ENCODE results near the gene CASP2.

CASP2 gene

GRCh38 chr7:143244321-143244720, 43.8 kb upstream of the CASP2 start:
- no peaks in the 10 kb centered on the region for H3K27me3 ChIP-seq (ENCODE audit: insufficient read depth, low read length)
- H3K79me2 ChIP-seq (ENCODE audit: insufficient read depth, low read length) = no peaks in the 10 kb centered on the region
- H3K9me2 ChIP-seq (ENCODE audit: low read depth, low read length) = no peaks in the 10 kb centered on the region
- H3K4me3 ChIP-seq (ENCODE audit: low read depth, low read length, poor library complexity, severe bottlenecking) = no peak overlapping the region
- H3K4me2 ChIP-seq (ENCODE audit: low read length) = no peak overlapping the region
- H3F3A ChIP-seq (ENCODE audit: insufficient read depth, low read length) = no peaks in the 10 kb centered on the region
- H3K36me3 ChIP-seq (ENCODE audit: insufficient read depth, low read length) = no peaks in the 10 kb centered on the region
- TF ChIP-seq EZH2 (IDR thresholded peaks at IDR 0.05; ENCODE audit: borderline replicate concordance, low read length) = no peak
- TF ChIP-seq CTCF (IDR thresholded peaks at IDR 0.05; ENCODE audit: low read length) = no peak
- no peak overlapping the region for H3K27ac ChIP-seq (ENCODE audit: low read depth, low read length, poor library complexity, severe bottlenecking)
- H3K4me1 ChIP-seq (ENCODE audit: insufficient read depth, low read length, severe bottlenecking) = no peaks in the 10 kb centered on the region
- H3K9me3 ChIP-seq (ENCODE audit: low read length) = 0 out of 2 replicates have a peak, but pooled peaks cover 4% of the 10 kb centered on the region
- no peak overlapping the region for H2AFZ ChIP-seq (ENCODE audit: low read length)
- no peak overlapping the region for H3K9ac ChIP-seq (ENCODE audit: low read length)
- no peaks in the 10 kb centered on the region for H4K20me1 ChIP-seq (ENCODE audit: insufficient read depth, low read length)

- no peaks in the 10 kb centered on the region for H3K27me3 ChIP-seq (ENCODE audit: insufficient read depth, low read length)
- no peak overlapping the region for H2AFZ ChIP-seq (ENCODE audit: low read length)
- H3K27ac ChIP-seq (ENCODE audit: low read depth, low read length, poor library complexity, severe bottlenecking) = no peak overlapping the region
- no peaks in the 10 kb centered on the region for H3K9me2 ChIP-seq (ENCODE audit: low read depth, low read length)
- H3K79me2 ChIP-seq (ENCODE audit: insufficient read depth, low read length) = no peaks in the 10 kb centered on the region
- H3K9me3 ChIP-seq (ENCODE audit: low read length) = 0 out of 2 replicates have a peak, but pooled peaks cover 4% of the 10 kb centered on the region
- TF ChIP-seq EZH2 (IDR thresholded peaks at IDR 0.05; ENCODE audit: borderline replicate concordance, low read length) (no peak), CTCF (IDR thresholded peaks at IDR 0.05; ENCODE audit: low read length) (no peak)
- H3K9ac ChIP-seq (ENCODE audit: low read length) = no peak overlapping the region
- H3K36me3 ChIP-seq (ENCODE audit: insufficient read depth, low read length) = no peaks in the 10 kb centered on the region
- no peaks in the 10 kb centered on the region for H3F3A ChIP-seq (ENCODE audit: insufficient read depth, low read length)
- no peaks in the 10 kb centered on the region for H4K20me1 ChIP-seq (ENCODE audit: insufficient read depth, low read length)
- H3K4me1 ChIP-seq (ENCODE audit: insufficient read depth, low read length, severe bottlenecking) = no peaks in the 10 kb centered on the region
- H3K4me2 ChIP-seq (ENCODE audit: low read length) = no peak overlapping the region
- H3K4me3 ChIP-seq (ENCODE audit: low read depth, low read length, poor library complexity, severe bottlenecking) = no peak overlapping the region
These were observed 43.0 kb upstream of the CASP2 start for GRCh38 chr7:143245123-143245522.

- no peaks in the 10 kb centered on the region for H3K9me2 ChIP-seq (ENCODE audit: low read depth, low read length)
These were observed 40.8 kb upstream of the CASP2 start for GRCh38 chr7:143247372-143247771.

More at GRCh38 chr7:143247372-143247771, 40.8 kb upstream of the CASP2 start:
- no peak for TF ChIP-seq EZH2 (IDR thresholded peaks at IDR 0.05; ENCODE audit: borderline replicate concordance, low read length)
- no peak for TF ChIP-seq CTCF (IDR thresholded peaks at IDR 0.05; ENCODE audit: low read length)
- Histone ChIP-seq H3K27me3 (ENCODE audit: insufficient read depth, low read length) (no peaks in the 10 kb centered on the region), H3K36me3 (ENCODE audit: insufficient read depth, low read length) (no peaks in the 10 kb centered on the region), H3K9me3 (ENCODE audit: low read length) (0 out of 2 replicates have a peak, but pooled peaks cover 4% of the 10 kb centered on the region), H3K4me3 (ENCODE audit: low read depth, low read length, poor library complexity, severe bottlenecking) (no peak overlapping the region), H2AFZ (ENCODE audit: low read length) (no peak overlapping the region), H3K4me2 (ENCODE audit: low read length) (no peak overlapping the region), H3F3A (ENCODE audit: insufficient read depth, low read length) (no peaks in the 10 kb centered on the region), H3K9ac (ENCODE audit: low read length) (no peak overlapping the region), H3K79me2 (ENCODE audit: insufficient read depth, low read length) (no peaks in the 10 kb centered on the region), H3K27ac (ENCODE audit: low read depth, low read length, poor library complexity, severe bottlenecking) (no peak overlapping the region), H3K4me1 (ENCODE audit: insufficient read depth, low read length, severe bottlenecking) (no peaks in the 10 kb centered on the region), H4K20me1 (ENCODE audit: insufficient read depth, low read length) (no peaks in the 10 kb centered on the region)
